GM21515 (cell line): Measurements from ENCODE around the gene MPHOSPH10.
"Not testable (repeated sequence)": the region's sequence is repeated elsewhere in the genome, so short reads cannot be mapped to it uniquely, and the experiment has no call there.

Experiments
- ATAC-seq: cut with Tn5 transposase; IDR thresholded peaks from one replicate; pipeline ENCODE4 v1.9.1; 2021; ENCODE audit not compliant: unreplicated experiment

Gene MPHOSPH10

DNA sequence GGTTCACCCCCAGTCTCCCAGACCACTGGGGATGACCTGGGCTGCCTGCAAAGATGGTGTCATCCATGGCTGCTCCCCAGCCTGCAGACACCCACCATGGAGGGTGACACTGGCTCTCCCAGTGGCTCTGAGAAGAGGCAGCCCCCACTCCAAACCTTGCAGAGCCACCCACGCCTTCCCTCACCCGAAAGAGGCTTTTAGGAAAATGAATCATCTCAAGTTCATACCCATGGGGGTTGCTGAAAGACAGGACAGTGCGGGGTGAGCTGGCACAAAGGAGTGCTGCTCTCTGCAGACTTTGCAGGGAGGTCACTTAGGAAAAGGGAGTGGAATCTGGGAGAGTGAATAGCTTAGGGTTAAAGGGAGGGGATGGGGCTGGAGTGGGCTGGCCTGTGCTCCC, 36.4 kb downstream of the MPHOSPH10 start:
- no peak for ATAC-seq

DNA sequence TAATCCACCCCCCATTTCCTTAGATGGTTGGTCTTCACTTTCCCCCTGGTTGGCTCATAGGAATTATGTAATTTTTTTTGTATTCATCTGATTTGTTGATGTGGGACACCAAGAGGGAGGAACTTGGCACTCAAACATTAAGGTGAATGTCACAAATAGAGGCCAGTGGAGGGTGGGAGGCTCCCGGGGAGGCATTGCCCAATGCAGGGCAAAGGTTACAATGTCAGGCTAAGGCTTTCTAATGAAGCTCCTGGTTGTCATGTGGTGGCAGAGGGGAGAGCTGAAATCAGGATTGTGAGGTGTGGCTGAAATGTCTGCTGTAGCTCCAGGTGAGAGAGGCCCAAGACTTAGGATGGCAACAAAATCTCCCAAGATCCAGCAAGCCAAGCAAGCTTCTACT, 42.7 kb downstream of the MPHOSPH10 start:
- no peak for ATAC-seq

DNA sequence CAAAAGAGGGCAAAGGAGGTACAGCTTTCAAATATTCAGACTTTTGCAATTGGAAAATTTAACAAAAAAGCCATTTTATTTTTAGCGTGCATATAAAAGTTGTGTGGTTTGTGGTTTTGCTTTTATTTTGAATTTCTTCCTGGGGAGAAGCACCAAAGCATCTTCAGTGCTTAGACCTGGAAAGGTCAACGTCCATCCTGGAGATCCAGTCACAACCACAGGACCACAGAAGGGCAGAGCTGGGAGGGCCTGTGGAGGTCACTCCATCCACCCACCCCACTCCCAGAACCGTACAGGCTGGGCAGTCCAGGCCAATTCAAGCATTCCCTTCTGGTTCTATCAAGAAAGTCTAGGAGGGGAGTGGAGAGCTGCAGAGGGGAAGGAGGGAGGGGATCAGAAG, 43.8 kb downstream of the MPHOSPH10 start:
- ATAC-seq = no peak

DNA sequence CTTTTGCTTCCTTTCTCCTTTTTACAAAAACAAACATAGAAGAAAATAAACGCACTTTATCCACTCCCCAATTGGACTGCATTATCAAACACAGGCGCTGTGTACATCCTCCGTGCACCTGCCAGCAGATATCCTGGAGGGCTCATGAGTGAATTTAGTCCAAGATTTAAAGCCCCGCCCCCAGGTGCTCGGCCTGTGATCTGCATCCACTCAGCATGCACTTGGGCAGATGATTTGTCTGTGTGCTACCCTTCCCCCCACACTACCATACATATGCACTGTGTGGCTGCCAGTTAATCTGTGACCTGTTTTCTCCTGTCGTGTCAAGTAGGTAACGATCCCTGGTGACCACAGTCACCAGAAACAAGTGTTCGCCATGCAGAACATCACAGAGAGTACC, 48.4 kb downstream of the MPHOSPH10 start:
- ATAC-seq = not testable (repeated sequence)

DNA sequence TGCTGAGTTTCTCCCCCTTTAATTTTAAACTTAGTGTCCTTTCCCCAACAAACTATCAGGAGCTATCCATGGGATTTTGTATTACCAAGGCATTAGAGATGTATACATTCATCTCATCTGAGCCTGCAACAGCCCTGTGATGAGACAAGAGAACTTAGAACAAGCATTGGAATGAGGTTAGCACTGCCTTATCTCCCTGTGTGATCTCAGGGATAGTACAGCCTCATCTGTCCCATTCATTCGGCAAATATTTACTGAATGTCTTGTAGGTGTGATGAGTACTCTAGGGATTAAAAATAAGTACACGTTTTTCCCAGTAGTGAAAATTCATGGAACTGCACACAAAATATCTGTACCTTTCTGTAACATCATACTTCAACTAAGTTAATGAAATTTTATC, 50.9 kb downstream of the MPHOSPH10 start:
- ATAC-seq = no peak

DNA sequence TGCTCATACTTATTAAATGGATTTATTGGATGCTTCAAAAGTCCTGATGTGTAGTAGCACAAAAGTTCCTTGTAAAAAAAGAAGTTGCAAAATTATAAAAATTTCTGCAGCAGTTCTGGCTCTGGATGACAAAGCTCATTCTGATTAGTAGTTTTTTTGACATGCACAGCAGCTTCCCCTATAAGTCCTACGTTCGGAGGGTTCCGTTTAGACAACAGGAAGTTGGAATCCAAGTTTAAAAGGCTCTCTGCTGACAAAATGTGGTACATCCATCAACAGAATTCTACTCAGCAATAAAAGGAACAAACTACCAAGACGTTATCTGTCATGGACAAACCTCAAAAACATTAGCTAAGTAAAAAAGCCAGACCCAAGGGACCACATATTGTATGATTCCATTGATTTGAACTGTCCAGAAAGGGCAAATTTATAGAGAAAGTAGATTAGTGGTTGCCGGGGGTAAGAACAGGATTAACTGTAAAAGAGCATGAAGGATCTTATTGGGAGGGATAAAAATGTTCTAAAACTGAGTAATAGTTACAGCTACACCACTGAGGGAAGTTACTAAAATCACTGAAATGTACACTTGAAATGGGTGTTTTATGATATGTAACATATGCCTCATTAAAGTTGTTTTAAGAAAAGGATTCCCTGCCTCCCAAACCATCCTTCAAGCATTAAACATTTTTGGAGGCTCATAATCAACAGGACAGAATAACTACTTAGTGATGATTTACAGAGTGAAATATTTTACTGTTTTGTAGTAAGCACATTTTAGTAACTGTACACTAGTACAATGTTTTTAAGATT, 53.1 kb downstream of the MPHOSPH10 start:
- not testable (repeated sequence) for ATAC-seq

DNA sequence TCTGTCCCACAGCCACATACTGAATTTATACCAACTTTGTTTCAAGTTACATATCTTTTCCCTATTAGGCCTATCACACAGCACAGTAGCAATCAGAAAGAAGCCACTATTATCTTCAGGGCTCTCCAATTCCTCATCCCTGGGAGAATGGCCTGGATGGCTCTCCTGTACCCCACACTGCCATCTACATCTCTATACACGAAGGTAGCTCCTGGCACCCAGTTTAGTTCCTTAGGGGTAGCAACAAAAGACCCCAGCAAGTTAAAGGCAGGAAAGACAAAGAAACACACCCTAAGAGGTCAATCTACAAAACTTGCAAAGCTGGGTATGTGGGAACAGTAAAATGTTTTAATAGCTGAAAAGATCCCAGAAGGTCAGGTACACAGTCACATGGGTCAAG, 56.5 kb downstream of the MPHOSPH10 start:
- no peak for ATAC-seq

DNA sequence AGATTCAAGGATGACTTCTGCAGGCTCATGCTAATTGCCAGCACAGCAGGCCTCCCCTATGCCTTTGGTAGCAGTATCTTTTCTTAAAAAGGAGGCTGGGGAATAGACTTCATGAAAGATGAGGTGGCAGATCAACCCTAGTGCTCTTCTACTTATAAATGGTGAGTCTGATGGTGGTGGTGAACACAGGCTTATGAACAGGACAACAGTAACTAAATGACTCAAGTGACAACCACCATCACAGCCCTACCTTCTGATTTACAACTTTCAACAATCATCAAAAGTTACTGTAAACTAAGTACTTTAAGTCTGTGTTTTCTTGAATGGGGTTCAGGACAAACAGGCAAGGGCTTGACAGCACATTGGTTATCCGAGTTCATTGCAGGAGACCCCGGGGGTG, 57.2 kb downstream of the MPHOSPH10 start:
- no peak for ATAC-seq

DNA sequence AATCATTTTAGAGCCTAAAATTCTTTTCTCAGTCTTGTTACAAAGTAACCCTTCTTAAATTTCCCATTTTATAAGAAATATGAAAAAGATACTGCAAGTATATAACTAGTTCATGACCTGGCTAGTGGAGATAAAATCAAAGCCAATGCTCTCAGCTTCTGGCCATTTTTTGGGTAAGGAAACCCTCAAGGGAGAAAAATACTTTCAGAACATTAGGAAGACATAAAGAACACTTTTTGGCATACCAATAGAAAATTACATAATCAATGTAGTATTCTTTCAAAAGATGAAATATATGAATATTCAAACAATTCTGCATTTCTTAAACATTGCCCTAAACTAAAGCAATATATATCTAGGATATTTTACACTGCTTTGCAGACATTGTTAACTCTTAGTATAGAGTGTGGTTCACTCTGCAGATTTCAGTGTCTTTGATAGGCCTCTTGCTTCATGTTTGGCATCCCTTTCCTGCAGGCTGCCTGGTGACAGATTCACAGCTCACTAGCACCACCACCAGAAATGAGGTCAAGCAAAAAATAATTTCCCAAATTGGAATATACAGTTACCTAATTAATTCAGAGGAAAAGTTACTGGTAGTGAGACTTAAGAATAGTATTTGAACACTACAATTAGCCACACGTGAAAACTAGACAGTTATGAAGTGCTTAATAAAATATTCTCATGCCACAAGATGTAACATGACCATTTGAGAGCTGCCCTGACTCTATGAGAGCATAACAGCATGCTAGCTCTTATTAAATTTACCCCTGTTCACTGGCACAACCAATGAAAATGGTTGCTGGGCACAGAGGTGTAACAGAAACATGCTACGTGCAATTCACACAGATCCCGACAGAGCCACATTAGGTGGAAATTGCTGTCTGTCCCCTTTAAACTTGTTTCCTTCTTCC, 60.5 kb downstream of the MPHOSPH10 start:
- ATAC-seq = no peak

DNA sequence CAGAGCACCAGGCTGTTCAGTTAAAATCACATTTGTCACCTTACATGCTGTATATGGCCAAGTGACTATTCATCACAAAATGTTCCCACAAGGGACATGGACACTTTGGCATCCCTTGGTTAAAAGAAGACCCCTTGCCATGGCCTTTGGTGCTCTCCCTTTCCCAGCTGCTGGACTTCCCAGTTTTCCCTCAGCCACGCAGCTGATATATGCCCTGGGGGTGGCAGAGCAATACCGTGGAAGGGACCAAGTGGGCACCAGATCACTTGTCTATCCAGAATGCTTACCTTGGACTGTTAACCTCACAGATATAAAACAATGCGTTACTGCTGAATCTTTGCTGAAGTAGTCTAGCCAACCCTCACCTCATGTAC, 61.1 kb downstream of the MPHOSPH10 start:
- ATAC-seq = no peak
